Kidney epithelial cell (primary cell): ENCODE measurements around the gene ZNF507. TPM values are rescaled to one million over a fixed set of nuclear protein-coding genes. Genes with fewer than 3 reads are reported as not detected.

Source experiments
- DNase-seq: peaks from one replicate; pipeline ENCODE4 v3.0.0-alpha.2; 2010; ENCODE audit warnings: low read depth
- H3K27me3 ChIP-seq: 2 replicates; pipeline ENCODE4 v1.6.0; 2011; ENCODE audit warnings: low read length; ENCODE audit not compliant: control insufficient read depth, insufficient read depth
- H3K36me3 ChIP-seq: 2 replicates; pipeline ENCODE4 v1.5.1; 2011; ENCODE audit warnings: low read length; ENCODE audit not compliant: control insufficient read depth, insufficient read depth
- H3K4me3 ChIP-seq: 2 replicates; pipeline ENCODE4 v1.5.1; 2011; ENCODE audit warnings: low read depth, mild to moderate bottlenecking, control low read depth, low read length
- CTCF ChIP-seq: IDR thresholded peaks from 2 replicates; pipeline ENCODE4 v1.5.1; 2011; ENCODE audit warnings: mild to moderate bottlenecking, moderate library complexity, low read length, control low read depth, inconsistent platforms; ENCODE audit not compliant: insufficient read depth, poor library complexity, severe bottlenecking
- total RNA-seq: library from RNA; depleted of rRNA; stranded (reverse); fragments of >200 nt; gene quantifications from 2 replicates; pipeline ENCODE4 v1.2.3, GENCODE V29; 2015

ZNF507 gene
- total RNA-seq, 1 donor from 2014 or later = 13.9 TPM

GRCh38 chr19:32342695-32343094 lies 2.7 kb upstream of the ZNF507 start:
- H3K27me3 ChIP-seq = no peaks in the 10 kb centered on the region
- no peak for TF ChIP-seq CTCF
- H3K4me3 ChIP-seq = no peak overlapping the region
- H3K36me3 ChIP-seq = no peaks in the 10 kb centered on the region
- DNase-seq = no peak

- no peak for TF ChIP-seq CTCF
- DNase-seq = no peak
- H3K4me3 ChIP-seq = no peak overlapping the region
- H3K36me3 ChIP-seq = no peaks in the 10 kb centered on the region
- H3K27me3 ChIP-seq = no peaks in the 10 kb centered on the region
Measured at GRCh38 chr19:32343550-32344262, 1.7 kb upstream of the ZNF507 start.

- no peak for DNase-seq
- no peak for TF ChIP-seq CTCF
- Histone ChIP-seq H3K4me3 (peak overlapping the region; percentile 97), H3K27me3 (no peaks in the 10 kb centered on the region), H3K36me3 (peaks cover 2% of the 10 kb centered on the region)
Measured at GRCh38 chr19:32346901-32347300, 1.5 kb downstream of the ZNF507 start.

GRCh38 chr19:32347573-32347972 lies 2.2 kb downstream of the ZNF507 start:
- DNase-seq = no peak
- TF ChIP-seq CTCF = no peak
- peaks cover 2% of the 10 kb centered on the region for H3K36me3 ChIP-seq
- no peaks in the 10 kb centered on the region for H3K27me3 ChIP-seq
- H3K4me3 ChIP-seq = no peak overlapping the region

GRCh38 chr19:32349051-32349450 lies 3.6 kb downstream of the ZNF507 start:
- DNase-seq = no peak
- no peak for TF ChIP-seq CTCF
- Histone ChIP-seq H3K27me3 (no peaks in the 10 kb centered on the region), H3K36me3 (peaks cover 4% of the 10 kb centered on the region), H3K4me3 (no peak overlapping the region)

GRCh38 chr19:32349724-32350470 lies 4.5 kb downstream of the ZNF507 start:
- peaks cover 8% of the 10 kb centered on the region for H3K36me3 ChIP-seq
- no peaks in the 10 kb centered on the region for H3K27me3 ChIP-seq
- no peak for DNase-seq
- no peak for TF ChIP-seq CTCF
- no peak overlapping the region for H3K4me3 ChIP-seq
